Skin of body (tissue), 2 donors: ENCODE measurements around the gene IRS1. TPM values are rescaled to one million over a fixed set of nuclear protein-coding genes. Genes with fewer than 3 reads are reported as not detected.
A peak's percentile ranks its signal among the peaks of the same experiment; 100 is the strongest.

Experiments used
- DNase-seq: peaks from one replicate; lab custom pipeline; 2025; lab: John Stamatoyannopoulos, UW
- total RNA-seq: library from RNA; depleted of rRNA; stranded (reverse); fragments of >200 nt; gene quantifications from one replicate; pipeline ENCODE4 v1.2.3, GENCODE V29; 2014

The IRS1 gene
- total RNA-seq, 1 donor from 2014 or later = 14.5 TPM

DNA sequence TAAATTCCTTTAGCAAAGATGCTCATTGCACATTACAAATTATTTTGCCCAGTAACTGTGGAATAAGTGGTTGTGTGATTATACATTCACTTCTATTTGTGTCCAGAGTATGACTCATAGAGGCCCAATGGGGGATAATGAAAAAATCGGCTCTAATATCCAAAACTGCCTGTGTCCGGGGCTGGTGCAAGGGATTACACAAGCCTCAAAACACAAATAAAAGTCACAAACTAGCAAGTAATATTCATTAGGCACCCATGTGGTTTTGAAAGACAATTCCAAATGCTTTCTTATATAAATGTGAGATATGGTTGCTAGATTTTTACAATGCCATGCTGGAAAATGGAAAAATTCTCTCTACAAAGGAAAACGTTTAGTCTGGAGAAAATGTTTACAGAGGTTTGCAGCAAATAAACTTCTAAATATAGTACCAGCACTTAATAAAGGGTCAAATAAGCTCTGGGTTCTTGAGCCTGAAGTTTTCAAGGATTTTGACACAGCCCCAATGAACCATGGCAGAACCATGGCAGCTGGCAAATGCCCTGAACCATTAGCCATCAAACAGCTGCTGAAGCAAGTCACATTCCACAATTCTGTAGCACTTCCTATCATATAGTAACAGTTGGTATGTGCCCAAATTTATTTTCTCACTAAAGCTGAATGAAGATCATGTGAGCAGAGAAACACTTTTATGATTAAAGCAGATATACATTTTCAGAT, 40.5 kb downstream of the IRS1 start:
- peak; percentile 8 for DNase-seq

DNA sequence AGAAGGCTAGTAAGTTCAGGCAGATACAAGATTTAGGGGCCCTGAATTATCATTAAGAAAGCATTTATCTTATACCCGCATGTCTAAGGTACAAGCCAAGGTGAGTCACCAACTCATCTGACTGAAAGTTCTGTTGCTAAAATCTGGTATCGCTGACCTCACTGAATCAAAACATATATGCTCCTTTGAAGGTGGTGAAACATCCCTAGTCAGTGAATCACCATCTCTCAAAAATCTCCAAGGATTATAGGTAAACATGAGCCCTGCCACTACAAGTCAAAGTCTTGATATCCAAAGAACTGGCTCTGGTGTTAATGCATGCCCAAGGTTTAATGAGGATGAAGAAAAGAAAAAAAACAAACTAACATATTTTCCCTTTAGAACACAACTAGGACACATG, 43.5 kb downstream of the IRS1 start:
- no peak for DNase-seq

DNA sequence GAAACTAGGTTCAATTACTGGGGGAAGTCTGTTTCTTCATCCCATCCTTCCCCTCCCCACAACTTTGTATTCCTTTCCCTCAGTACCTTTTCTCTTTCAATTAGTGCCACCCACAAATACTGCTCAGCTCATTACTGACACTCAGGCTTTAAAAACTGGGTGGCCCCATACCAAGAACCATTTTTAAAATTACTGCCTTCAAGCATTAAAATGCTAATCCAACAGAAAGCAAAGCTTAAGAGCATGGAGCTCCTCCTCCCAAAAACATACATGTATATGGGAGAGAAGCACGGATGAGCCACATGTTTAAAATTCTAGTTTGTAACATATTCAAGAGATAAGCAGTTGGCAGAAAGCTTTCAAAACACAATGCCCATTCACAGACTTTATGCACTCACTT, 44.0 kb downstream of the IRS1 start:
- DNase-seq = peak; percentile 59

DNA sequence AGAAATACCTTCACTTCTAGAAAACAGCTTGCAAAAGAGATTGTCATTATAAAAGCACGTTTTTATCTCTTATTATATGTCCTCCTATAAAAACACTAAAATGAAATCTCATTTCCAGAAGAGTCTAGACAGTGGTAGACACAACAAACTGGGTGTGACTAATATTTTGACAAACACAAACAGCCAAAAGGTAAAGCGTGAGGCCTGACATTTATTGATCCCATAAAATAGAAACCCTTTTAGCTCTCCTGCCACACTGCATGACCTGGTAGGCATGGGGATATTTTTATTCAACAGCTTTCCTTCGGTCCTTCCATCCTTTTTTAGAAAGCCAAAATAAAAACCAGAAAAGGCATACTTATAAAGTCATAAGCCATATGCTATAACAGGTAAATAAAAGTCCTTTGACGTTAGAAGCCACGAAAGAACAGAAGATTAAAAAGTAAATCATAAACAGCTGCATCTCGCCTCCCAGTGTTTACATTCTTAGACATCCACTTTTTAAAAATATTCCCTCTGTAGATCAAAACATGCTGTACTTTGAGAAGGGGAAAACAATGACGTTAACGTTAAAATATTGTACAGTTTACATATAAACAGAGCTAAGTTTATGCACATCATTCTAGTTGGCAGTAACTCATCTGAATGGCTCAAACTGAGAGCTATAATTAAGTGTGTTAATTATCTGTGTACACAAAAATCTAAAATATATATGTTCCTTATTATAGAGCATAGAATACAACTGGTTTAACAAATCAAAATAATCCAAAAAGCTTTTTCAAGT, 44.6 kb downstream of the IRS1 start:
- DNase-seq = peak; percentile 71

DNA sequence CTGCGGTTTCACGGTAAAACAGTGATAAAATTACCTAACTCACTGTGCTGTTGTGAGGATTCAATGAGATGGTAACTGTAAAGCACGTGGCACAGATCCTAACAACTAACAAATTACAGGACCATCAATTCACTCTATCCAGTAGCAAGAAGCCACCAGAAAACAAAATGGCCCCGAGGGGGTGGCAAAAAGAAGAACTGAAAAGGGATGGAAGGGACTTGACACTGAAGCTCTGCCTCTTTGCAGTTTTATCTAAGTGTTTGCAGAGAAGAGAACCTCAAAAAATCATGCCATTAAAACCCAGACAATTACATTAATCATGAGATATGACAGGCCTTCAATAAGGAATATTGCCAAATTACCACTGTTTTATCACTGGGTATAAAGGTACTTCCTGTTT, 46.7 kb downstream of the IRS1 start:
- DNase-seq = no peak

DNA sequence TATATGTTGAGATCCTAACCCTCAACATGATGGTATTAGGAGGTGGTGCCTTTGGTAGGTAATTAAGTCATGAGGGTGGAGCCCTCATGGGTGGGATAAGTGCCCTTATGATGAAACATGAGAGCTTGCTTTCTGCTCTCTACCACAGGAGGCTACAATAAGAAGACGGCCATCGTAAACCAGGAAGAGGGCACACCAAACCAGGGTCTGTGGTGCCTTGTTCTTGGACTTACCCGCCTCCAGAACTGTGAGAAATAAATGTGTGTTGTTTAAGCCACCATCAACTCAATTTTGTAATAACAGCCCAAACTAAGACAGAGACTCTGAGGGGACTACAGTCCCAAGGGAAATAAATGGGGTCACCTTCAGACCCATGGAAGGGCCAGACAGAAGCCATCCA, 52.3 kb downstream of the IRS1 start:
- DNase-seq = no peak

DNA sequence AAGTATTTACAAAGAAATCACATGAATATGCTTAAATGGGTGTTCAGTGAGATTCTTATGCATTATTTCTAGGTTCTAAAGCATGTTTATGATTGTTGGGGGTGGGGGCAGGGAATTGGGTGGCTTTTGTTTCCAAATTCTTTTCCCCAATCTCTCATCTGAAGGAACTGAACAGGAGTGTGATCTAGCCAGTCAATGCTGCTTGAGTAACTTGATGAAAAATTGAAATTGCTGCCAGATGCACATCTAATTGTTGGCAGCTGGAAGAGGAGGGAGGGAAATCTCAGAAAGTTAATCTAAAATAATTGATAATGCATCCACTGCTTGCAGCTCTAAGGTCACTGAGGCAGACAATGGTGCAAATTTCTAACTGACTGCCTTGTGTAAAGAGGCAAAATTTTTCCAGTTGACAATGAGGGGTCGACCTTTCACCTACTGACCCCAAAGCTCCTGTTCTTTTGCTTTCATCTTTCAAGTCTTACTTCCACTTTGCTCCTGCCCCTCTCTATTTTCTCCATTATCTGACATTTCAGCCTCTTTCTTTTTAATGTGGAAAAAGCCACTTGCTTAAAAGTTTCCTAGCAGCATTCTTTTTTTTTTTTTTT, 53.3 kb downstream of the IRS1 start:
- DNase-seq = no peak

DNA sequence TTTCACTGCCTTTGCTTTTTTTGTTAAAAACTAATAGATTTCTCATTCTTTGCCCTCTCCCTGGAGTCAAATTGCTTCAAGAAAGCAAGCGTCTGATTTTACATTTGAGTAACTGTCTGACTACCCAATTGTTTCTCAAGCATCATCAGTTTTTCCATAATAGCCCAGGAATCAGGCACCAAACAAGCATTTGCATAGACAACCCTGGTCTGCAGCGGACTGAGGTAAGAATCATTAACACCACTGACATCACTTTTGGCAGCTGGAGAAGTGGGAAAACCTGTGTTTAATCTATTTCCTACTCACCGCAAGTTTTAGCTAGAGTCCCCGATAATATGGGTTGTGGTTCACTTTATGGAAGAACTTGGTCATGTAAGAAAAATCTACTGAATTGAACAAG, 55.7 kb downstream of the IRS1 start:
- DNase-seq = no peak

DNA sequence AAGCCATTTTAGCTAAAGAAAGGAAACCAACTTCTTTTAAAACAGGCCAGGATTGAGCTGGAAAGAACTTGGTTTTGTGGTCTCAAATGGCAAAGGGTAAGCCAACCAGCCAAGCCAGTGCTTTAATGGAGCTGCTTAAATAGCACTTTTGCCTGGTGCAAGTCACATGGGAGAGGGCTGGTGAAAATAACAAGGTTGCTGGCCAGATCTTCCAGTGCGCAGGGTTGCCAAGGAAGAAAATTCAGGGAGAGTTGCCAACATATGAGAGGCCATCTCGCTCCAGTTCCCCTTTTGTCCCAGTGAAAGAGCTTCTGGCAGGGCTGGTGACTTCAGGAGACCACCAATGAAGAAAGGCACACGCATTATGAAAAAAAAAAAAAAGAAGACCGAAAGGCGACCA, 57.3 kb downstream of the IRS1 start:
- DNase-seq = no peak

DNA sequence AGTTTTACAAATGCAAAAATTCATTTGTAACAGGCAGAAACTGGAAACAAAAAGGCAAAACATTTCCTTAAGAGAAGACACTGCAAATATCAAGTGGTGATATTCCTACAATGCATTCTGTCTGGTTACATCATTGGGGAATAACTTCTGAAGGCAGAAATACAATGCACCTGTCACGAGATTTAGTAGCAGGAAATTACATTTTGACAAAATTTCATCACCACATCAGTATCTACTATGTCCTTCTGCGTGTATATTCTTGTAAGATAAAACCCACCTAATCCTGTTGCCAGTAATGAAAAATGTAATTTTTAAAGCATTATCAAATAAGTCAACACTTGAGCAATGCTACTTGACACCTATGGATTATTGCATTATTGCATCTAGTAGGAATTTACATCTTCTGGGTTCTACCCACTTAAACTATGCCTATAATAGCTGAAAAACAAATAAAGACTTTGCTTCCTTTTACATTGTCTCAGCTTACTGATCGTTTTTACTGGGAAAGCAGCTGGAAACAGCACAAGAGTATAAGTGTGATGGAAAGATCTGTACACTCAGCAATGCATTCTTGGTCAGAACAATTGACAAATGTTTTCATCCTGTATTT, 59.5 kb downstream of the IRS1 start:
- DNase-seq = peak; percentile 19

DNA sequence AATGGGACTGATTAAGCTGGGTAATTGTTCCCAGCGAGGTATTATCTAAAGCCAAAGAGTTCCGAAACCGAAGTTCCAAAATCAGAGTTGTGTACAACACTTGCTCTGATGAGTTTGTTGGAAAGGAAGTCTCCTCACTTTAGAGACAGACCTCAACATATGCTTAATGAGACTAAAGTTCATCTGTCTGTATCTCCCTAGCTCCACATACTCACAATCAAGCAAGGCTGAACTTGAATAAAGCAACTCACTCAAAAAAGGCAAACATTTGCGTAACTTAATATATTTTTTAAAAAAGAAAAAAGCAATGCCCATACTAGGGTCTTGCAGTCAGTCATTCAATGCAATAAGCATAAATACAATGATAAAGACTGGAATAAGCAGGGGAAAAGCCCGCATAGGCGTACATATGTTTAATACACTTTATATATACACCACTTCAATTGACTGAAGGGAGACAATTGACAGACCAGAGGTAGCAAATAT, 60.0 kb downstream of the IRS1 start:
- no peak for DNase-seq

DNA sequence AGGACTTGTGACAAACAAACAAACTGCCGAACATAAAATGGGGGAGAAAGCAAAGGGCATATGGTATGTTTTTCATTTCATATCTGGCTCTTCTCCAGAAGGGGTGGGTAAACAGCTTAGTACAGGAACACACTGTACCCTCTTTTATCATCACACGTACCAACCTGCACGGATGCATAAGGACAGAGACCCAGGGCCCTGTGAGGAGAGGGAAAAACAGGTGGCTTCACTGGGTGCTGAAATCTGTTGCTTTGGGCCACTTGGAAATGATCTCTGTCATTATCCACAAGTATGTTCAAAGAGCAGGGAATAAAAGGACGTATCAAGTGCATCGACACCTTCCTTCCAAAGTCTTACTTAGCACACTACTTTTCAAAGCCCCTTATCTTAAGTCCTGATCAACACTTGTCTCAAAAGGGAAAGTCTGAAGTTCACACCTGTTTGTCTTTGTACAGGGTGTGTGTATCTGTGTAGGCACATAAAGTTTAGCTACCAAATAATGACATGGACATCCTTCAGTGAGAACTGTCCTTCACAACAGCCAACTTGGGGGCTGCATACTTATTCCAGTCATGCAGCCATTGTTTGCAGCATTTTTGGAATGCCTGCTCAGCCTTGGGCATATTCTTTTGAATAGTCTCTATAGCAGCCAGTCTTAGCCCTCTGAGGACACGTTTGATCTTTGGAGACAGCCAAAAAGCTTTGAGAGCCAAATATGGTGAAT, 60.6 kb downstream of the IRS1 start:
- DNase-seq = no peak

DNA sequence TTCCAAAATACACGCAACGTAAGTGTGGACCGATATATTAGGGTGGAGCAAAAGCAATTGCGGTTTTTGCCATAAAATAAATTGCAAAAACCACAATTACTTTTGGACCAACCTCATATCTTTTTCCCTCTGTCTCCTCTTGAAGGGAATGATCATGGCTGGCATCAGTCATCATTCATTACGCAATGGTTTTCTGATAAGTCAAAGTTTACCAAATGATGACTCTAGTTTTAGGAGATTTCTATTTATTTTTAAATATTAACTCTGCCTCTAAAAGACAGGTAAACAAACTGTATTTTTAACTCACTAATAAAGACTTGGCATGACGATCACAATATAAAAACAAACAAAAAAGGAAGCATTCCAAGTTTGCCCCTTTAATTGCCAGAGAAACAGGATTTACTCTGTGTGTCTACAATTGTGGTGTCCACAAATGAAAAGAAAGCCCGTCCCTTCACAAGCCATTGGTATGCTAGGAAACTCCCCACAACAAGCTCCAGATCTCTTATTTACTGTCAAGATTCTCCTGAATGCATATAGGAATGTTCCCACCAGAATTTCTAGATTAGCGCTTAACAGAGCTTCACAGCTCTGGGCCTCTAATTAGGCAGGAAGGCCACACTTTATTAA, 61.3 kb downstream of the IRS1 start:
- no peak for DNase-seq

DNA sequence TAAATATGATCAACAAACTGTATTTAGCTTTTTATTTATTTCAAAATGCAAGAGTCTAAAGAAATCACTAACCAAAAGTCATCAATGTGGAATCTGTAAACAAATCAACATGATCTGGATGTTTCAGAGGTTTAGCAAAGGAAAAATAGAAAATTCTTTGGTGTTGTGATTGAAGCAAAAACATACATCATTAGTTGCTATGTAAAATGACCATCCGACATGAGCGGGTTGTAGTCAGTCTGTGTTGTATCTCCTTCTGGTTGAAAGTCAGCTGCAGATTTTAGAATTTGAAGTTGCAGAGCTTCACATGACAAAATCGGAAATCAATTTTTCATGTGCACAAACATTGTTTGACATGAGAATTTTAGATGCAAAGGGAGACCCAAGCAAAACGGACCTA, 63.2 kb downstream of the IRS1 start:
- DNase-seq = no peak

DNA sequence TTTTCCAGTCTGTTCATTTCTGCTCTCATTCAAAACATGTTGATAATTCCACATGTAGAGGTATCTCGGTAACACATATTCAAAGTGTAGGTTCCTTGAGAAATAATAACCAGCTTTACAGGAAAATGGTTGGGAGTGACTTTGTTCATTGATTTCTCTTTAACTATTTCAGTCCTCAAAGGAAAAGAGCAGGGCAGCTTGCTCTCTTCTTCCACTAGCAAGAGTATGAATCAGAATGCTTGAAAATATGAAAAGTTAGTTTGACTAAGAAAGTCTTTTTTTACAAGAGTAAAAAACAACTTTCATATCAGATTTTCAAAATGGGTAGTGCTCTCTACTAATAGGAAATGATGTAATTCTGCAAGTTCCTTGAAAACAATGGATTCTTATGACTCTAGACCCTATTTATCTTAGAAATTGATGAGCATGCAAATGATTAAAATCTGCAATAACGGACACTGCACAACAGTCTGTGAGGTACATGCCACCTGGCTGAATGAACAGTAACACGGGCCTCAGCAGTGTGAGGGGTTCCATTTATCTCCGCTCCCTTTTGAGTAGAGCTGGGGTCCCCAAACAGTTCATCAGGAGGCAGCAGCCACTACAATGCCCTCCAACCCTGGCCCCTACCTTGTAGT, 65.6 kb downstream of the IRS1 start:
- no peak for DNase-seq

DNA sequence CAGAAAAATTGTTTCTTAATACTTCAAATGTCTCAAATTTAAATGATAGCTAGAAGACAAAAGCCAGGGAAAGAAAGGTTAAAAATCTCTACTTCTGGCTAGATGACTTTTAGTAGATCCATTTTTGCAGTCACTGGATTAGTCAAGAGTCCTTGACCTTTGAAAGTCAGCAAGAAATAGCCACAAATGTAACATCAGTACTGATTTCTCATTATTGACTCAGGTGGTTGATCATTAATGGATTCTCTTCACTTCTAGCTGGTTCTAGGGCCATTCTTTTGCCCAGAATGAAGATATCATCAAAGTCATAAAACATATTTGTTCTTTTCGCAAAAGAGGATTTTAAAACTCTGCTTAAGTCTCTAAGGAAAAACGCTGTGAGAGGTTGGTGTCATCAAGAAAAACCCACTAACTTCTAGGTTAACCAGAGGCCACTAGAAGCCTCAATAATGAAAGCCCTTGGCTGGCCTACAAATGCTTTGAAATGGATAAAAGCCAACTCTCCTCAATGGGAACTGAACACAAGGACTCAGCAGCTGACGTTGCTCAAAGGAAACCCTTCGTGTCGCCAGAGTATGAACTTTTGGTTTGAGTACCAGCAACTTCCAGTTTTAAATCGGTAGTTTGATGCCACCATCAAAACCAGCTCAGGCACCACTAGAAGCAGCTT, 66.3 kb downstream of the IRS1 start:
- no peak for DNase-seq

DNA sequence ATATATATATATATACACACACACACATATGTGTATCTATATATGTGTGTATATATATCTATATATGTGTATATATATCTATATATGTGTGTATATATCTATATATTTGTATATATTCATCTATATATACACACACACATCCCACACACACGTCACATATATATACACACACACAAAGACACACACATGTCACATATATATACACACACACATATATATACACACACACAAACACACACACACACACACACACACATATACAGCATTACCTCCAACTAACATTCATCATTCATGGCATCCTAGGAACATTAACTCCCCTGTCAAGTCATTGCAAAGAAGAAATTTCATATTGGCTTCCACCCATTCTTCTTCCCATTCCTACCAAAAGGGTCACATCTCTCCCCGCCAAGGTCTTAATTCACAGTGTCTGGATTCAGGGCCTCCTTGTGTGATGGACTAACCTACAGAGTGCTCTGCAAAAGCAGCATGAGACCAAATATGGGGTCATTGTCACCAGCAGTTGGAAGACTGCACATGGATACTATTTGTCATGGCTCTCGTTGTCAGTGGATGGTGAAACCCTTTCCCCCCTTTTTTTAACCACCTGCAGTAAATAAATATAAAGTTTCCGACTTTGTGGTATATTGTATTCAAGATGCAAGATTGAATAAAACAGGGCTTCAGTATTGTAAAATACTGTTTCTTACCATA, 67.0 kb downstream of the IRS1 start:
- DNase-seq = no peak

DNA sequence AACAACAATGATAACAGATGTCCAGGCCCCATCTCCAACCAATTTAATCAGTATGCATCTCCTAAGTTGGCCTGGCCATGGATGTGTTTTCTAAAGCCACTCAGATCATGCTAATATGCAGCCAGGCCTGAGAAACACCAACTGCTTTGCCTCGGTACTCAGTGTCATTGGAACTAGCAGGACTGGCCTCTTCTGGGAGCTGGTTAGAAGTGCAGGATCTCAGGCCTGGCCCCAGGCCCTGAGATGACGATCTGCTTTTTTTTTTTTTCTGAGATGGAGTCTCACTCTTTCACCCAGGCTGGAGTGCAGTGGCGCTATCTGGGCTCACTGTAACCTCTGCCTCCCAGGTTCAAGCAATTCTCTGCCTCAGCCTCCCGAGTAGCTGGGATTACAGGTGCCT, 69.1 kb downstream of the IRS1 start:
- DNase-seq = no peak

DNA sequence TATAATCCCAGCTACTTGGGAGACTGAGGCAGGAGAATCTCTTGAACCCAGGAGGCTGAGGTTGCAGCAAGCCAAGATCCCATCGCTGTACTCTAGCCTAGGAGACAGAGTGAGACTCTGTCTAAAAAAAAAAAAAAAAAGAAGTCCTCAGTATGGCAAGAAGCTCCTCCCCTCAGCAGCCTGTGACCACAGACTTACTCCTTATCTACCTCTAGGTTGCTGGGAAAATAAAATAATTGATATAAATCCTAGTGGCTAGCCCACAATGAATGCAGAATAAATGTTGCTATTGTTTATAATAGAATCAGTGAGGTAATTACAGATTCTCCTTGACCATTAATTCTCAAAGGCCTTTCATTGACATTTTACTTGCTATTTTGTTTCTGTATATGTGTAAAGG, 70.6 kb downstream of the IRS1 start:
- DNase-seq = no peak
